Measurements from ENCODE around the gene BET1L. TPM values are rescaled to one million over a fixed set of nuclear protein-coding genes. Genes with fewer than 3 reads are reported as not detected.
A peak's percentile ranks its signal among the peaks of the same experiment; 100 is the strongest.

Gene BET1L
- total and polyA plus RNA-seq, 2 experiments from 2014 or later = 19.5 to 22.8 TPM

DNA sequence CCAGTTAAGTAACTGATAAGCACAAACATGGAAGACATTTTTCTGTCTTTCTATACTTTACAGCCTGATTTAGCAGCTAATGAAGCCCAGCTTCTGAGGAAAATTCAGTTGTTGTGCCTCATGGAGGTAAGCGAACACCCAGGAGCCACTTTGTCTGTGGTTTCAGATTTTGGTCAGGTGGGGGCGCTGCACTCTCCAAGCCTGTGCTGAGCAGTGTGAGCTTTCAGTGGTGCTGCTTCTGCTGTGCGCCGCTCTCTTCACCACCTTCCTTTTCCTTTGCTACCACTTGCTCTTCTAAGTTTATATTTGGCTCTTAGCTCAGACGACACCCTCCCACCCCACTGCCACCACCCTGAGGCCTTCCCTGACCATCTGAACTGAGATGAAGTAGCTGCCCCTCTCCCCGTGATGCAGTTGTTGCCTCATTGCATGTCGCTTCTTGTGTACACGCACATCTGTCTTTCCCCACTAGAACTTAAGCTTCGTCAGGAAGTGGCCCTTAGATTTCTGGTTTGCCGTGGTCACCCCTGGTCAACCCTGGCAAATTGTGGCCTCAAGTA lies 43.6 kb upstream of the BET1L start (continued):
- TF ChIP-seq, protein P1, sequence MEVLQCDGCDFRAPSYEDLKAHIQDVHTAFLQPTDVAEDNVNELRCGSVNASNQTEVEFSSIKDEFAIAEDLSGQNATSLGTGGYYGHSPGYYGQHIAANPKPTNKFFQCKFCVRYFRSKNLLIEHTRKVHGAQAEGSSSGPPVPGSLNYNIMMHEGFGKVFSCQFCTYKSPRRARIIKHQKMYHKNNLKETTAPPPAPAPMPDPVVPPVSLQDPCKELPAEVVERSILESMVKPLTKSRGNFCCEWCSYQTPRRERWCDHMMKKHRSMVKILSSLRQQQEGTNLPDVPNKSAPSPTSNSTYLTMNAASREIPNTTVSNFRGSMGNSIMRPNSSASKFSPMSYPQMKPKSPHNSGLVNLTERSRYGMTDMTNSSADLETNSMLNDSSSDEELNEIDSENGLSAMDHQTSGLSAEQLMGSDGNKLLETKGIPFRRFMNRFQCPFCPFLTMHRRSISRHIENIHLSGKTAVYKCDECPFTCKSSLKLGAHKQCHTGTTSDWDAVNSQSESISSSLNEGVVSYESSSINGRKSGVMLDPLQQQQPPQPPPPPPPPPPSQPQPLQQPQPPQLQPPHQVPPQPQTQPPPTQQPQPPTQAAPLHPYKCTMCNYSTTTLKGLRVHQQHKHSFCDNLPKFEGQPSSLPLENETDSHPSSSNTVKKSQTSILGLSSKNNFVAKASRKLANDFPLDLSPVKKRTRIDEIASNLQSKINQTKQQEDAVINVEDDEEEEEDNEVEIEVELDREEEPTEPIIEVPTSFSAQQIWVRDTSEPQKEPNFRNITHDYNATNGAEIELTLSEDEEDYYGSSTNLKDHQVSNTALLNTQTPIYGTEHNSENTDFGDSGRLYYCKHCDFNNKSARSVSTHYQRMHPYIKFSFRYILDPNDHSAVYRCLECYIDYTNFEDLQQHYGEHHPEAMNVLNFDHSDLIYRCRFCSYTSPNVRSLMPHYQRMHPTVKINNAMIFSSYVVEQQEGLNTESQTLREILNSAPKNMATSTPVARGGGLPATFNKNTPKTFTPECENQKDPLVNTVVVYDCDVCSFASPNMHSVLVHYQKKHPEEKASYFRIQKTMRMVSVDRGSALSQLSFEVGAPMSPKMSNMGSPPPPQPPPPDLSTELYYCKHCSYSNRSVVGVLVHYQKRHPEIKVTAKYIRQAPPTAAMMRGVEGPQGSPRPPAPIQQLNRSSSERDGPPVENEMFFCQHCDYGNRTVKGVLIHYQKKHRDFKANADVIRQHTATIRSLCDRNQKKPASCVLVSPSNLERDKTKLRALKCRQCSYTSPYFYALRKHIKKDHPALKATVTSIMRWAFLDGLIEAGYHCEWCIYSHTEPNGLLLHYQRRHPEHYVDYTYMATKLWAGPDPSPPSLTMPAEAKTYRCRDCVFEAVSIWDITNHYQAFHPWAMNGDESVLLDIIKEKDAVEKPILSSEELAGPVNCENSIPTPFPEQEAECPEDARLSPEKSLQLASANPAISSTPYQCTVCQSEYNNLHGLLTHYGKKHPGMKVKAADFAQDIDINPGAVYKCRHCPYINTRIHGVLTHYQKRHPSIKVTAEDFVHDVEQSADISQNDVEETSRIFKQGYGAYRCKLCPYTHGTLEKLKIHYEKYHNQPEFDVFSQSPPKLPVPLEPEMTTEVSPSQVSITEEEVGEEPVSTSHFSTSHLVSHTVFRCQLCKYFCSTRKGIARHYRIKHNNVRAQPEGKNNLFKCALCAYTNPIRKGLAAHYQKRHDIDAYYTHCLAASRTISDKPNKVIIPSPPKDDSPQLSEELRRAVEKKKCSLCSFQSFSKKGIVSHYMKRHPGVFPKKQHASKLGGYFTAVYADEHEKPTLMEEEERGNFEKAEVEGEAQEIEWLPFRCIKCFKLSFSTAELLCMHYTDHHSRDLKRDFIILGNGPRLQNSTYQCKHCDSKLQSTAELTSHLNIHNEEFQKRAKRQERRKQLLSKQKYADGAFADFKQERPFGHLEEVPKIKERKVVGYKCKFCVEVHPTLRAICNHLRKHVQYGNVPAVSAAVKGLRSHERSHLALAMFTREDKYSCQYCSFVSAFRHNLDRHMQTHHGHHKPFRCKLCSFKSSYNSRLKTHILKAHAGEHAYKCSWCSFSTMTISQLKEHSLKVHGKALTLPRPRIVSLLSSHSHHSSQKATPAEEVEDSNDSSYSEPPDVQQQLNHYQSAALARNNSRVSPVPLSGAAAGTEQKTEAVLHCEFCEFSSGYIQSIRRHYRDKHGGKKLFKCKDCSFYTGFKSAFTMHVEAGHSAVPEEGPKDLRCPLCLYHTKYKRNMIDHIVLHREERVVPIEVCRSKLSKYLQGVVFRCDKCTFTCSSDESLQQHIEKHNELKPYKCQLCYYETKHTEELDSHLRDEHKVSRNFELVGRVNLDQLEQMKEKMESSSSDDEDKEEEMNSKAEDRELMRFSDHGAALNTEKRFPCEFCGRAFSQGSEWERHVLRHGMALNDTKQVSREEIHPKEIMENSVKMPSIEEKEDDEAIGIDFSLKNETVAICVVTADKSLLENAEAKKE (CRISPR knock-in tag; IDR thresholded peaks at IDR 0.05) = no peak
- TF ChIP-seq ZNF114 (CRISPR knock-in tag; IDR thresholded peaks at IDR 0.05) = no peak

DNA sequence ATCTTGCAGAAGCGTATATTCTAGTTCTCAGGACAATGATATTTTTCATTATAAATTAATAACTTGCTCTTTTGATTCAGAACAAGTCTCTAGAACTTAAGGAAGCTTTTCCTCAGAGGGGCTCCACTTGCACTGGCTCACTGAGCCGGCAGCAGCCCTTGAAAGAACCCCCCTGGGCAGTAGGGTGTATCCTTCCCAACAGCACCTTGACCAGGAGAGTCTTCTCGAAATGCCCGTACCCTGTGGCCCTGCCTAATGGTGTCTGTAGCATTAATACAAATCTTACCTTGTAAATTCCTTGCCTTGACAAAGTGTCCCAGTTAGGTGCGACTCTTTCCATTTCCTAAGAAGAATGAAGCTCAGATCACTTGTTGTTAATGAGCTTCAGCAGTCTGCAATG lies 43.1 kb upstream of the BET1L start:
- H3K4me1 ChIP-seq (ENCODE audit: insufficient read depth) = no peaks in the 10 kb centered on the region
- Mint-ChIP-seq H3K27ac (no peak overlapping the region), H3K27me3 (ENCODE audit: insufficient read depth, low read depth, poor library complexity) (peaks cover 1% of the 10 kb centered on the region), H3K9me3 (no peaks in the 10 kb centered on the region), H3K4me3 (no peak overlapping the region), H3K4me1 (no peaks in the 10 kb centered on the region; the same call in none of the 3 replicates), H3K36me3 (ENCODE audit: low read depth) (peaks cover 74% of the 10 kb centered on the region)
- no peak overlapping the region for H3K4me2 ChIP-seq
- H3F3A ChIP-seq (replicated peaks; ENCODE audit: low read depth) = peaks cover 17% of the 10 kb centered on the region
- no peak for DNase-seq (ENCODE audit: low spot score)
- TF ChIP-seq JUNB (IDR thresholded peaks at IDR 0.05; ENCODE audit: unreplicated experiment) (no peak), CREB1 (CRISPR knock-in tag; IDR thresholded peaks at IDR 0.05; ENCODE audit: low read depth) (no peak), ETS1 (IDR thresholded peaks at IDR 0.05) (no peak), ZNF331 (CRISPR knock-in tag; IDR thresholded peaks at IDR 0.05; ENCODE audit: low read depth) (no peak)
- no peak; the same call in 1 of the 3 replicates for ATAC-seq
- H3K27me3 ChIP-seq (ENCODE audit: insufficient read depth) = no peaks in the 10 kb centered on the region
- H3K27ac ChIP-seq (ENCODE audit: low read depth) = peak overlapping the region; percentile 70
- no peak overlapping the region for H3K4me3 ChIP-seq
- H2AFZ ChIP-seq = no peak overlapping the region
- H3K79me2 ChIP-seq (replicated peaks; ENCODE audit: insufficient read depth) = no peaks in the 10 kb centered on the region
- H3K9me2 ChIP-seq (ENCODE audit: insufficient read depth) = no peaks in the 10 kb centered on the region
- no peaks in the 10 kb centered on the region for H4K20me1 ChIP-seq (replicated peaks; ENCODE audit: insufficient read depth)
- H3K36me3 ChIP-seq (ENCODE audit: insufficient read depth) = peaks cover 38% of the 10 kb centered on the region
